HepG2 (cell line): Measurements from ENCODE around the gene POMT2. TPM values are rescaled to one million over a fixed set of nuclear protein-coding genes. Genes with fewer than 3 reads are reported as not detected.

Experiments
- ATAC-seq: fragments of 200-7000 bp; cut with Tn5 transposase; 3 replicates; pipeline ENCODE4 v1.9.1; 2020; ENCODE audit warnings: mild to moderate bottlenecking, moderate library complexity
- BruUV-seq: library from RNA; stranded (reverse); fragments of 400-500 nt; replicated peaks from 2 replicates; lab custom pipeline; 2021; lab: Mats Ljungman, UMichigan
- CTCF ChIA-PET: fragments of 300-600 bp; formaldehyde crosslinking; extraction: SDS; loops from one replicate; lab custom pipeline; 2021; ENCODE audit warnings: low total read pairs, inconsistent platforms, low intra/inter-chr PET ratio; lab: Yijun Ruan, JAX
- POLR2A ChIA-PET: fragments of 350-600 bp; sonication (Branson Sonifier 250); formaldehyde crosslinking; loops from one replicate; lab custom pipeline; 2020; ENCODE audit warnings: antibody characterized with exemption, inconsistent platforms; lab: Yijun Ruan, JAX
- DNase-seq: peaks from one replicate; pipeline ENCODE4 v3.0.0-alpha.2; 2015; ENCODE audit warnings: low spot score
- FAIRE-seq: peaks from 3 replicates; lab custom pipeline; 2011; peaks lifted over from hg19 to GRCh38; lab: Jason Lieb, UNC
- H2AFZ ChIP-seq: one replicate; pipeline ENCODE4 v1.6.1; 2011; ENCODE audit warnings: low read length, inconsistent platforms
- H3K27ac ChIP-seq: fragments of 300-600 bp; 3 replicates; pipeline ENCODE4 v1.8.0; 2011; ENCODE audit warnings: mixed run types, mild to moderate bottlenecking, mixed read lengths, low read length, inconsistent platforms; ENCODE audit not compliant: insufficient read depth; ENCODE audit errors: extremely low read length
- H3K27me3 ChIP-seq, 2 experiments: fragments of 200-600 bp in 1 of 2; 2 replicates in 1 of 2; 3 replicates in 1 of 2; pipeline versions ENCODE4 v1.6.0 to v1.8.0; 2011; ENCODE audit warnings: low read length in 2 of 2, mild to moderate bottlenecking in 2 of 2, moderate library complexity in 2 of 2, inconsistent platforms in 1 of 2; ENCODE audit not compliant: insufficient read depth in 2 of 2, control insufficient read depth in 1 of 2
- H3K36me3 ChIP-seq, 2 experiments: fragments of 200-600 bp in 1 of 2; replicated peaks in 1 of 2; 2 replicates in 1 of 2; 3 replicates in 1 of 2; pipeline versions ENCODE4 v1.5.1 to v1.8.0; 2011; ENCODE audit warnings: low read length in 2 of 2, inconsistent platforms in 1 of 2; ENCODE audit not compliant: insufficient read depth in 2 of 2, control insufficient read depth in 1 of 2
- H3K4me1 ChIP-seq: 2 replicates; pipeline ENCODE4 v1.5.1; 2012; ENCODE audit warnings: low read length, inconsistent platforms; ENCODE audit not compliant: insufficient read depth
- H3K4me2 ChIP-seq: 2 replicates; pipeline ENCODE4 v1.6.0; 2011; ENCODE audit warnings: low read depth, low read length, inconsistent platforms
- H3K4me3 ChIP-seq, 3 experiments: fragments of 200-600 bp in 1 of 3; sonication (generic), shearing (Covaris generic) in 1 of 3; replicated peaks in 1 of 3; 2 replicates each; pipeline ENCODE4 v1.5.1; 2011 to 2016; ENCODE audit warnings: low read length in 3 of 3, inconsistent platforms in 2 of 3, low read depth in 2 of 3, mild to moderate bottlenecking in 2 of 3, control low read depth in 1 of 3, mixed read lengths in 1 of 3; ENCODE audit not compliant: insufficient read depth in 1 of 3
- H3K79me2 ChIP-seq: one replicate; pipeline ENCODE4 v1.6.1; 2011; ENCODE audit warnings: low read length, inconsistent platforms; ENCODE audit not compliant: insufficient read depth
- H3K9ac ChIP-seq: 2 replicates; pipeline ENCODE4 v1.6.0; 2011; ENCODE audit warnings: mild to moderate bottlenecking, low read depth, low read length, inconsistent platforms; ENCODE audit not compliant: insufficient read depth
- H3K9me3 ChIP-seq: 2 replicates; pipeline ENCODE4 v1.5.1; 2012; ENCODE audit warnings: mild to moderate bottlenecking, low read length
- H4K20me1 ChIP-seq: 2 replicates; pipeline ENCODE4 v1.6.0; 2011; ENCODE audit warnings: inconsistent platforms, mild to moderate bottlenecking, low read length, moderate library complexity; ENCODE audit not compliant: insufficient read depth
- CEBPB ChIP-seq: IDR thresholded peaks from 2 replicates; pipeline ENCODE4 v1.6.1; 2011; ENCODE audit warnings: low read depth, low read length, improper control_type of control experiment, borderline replicate concordance
- GATAD2A ChIP-seq: IDR thresholded peaks from 2 replicates; pipeline ENCODE4 v1.6.1; 2016
- MLLT10 ChIP-seq: sonication (generic); formaldehyde crosslinking; IDR thresholded peaks from 2 replicates; pipeline ENCODE4 v1.4.0; 2020; ENCODE audit warnings: missing genetic modification reagents
- NCOR1 ChIP-seq: fragments of 200-600 bp; sonication (generic); IDR thresholded peaks from 2 replicates; pipeline ENCODE4 v1.7.0; 2017; ENCODE audit warnings: antibody characterized with exemption, low read length, borderline replicate concordance
- TFE3 ChIP-seq: IDR thresholded peaks from 2 replicates; pipeline ENCODE4 v1.6.1; 2016
- THRA ChIP-seq: sonication (generic); formaldehyde crosslinking; IDR thresholded peaks from 2 replicates; pipeline ENCODE4 v1.4.0; 2020; ENCODE audit warnings: missing genetic modification reagents, borderline replicate concordance
- ZFP82 ChIP-seq: sonication (generic); formaldehyde crosslinking; IDR thresholded peaks from 2 replicates; pipeline ENCODE4 v1.5.1; 2020; ENCODE audit warnings: mild to moderate bottlenecking, missing genetic modification reagents, borderline replicate concordance
- ZNF646 ChIP-seq: sonication (generic); formaldehyde crosslinking; IDR thresholded peaks from 2 replicates; pipeline ENCODE4 v1.9.0; 2021; ENCODE audit warnings: mild to moderate bottlenecking, missing genetic modification reagents
- ZNF761 ChIP-seq: sonication (generic); formaldehyde crosslinking; conservative IDR thresholded peaks from 2 replicates; pipeline ENCODE4 v1.4.0; 2020; ENCODE audit warnings: mild to moderate bottlenecking, missing genetic modification reagents
- WGBS: methylation state at CpG from one replicate; pipeline ENCODE4 v1.1.6; 2017; ENCODE audit warnings: low lambda C conversion rate; 5-methylcytosine and 5-hydroxymethylcytosine counted together
- in situ Hi-C: cut with HindIII; loops from 2 replicates; pipeline ENCODE4 v1.10.0; 2017; ENCODE audit warnings: low pct_unique_long_range_greater_than_20kb; ENCODE audit not compliant: extremely low pct_ligation_motif_present
- intact Hi-C: fragments of 100-400 bp; cut with micrococcal nuclease; formaldehyde crosslinking; loops from one replicate; pipeline ENCODE4 v1.10.0; 2022; ENCODE audit not compliant: unreplicated experiment
- polyA plus RNA-seq, 8 experiments: library from polyadenylated mRNA; depleted of rRNA in 3 of 8; stranded (reverse) in 7 of 8; unstranded in 1 of 8; fragments of >200 nt; fragmentation: Illumina TruSeq in 4 of 8; extraction: Trizol in 4 of 8; gene quantifications; 2 replicates each; pipeline versions ENCODE4 v1.2.1 to v1.2.3, GENCODE V29; 2011 to 2016; ENCODE audit warnings: low read depth in 4 of 8, missing spikeins in 1 of 8, mixed read lengths in 1 of 8; ENCODE audit not compliant: insufficient read depth in 1 of 8
- total RNA-seq, 5 experiments: library from RNA; depleted of rRNA; stranded (reverse); fragments of >200 nt; fragmentation: Illumina TruSeq; extraction: Trizol; gene quantifications; 2 replicates each; pipeline ENCODE4 v1.2.3, GENCODE V29; 2016; ENCODE audit warnings: low read depth in 1 of 5

The POMT2 gene
- total and polyA plus RNA-seq, 2 of the 13 experiments (the other 11 are each of a cell fraction or from before 2014, with no cell fraction given) = 15.3 to 15.9 TPM

GRCh38 chr14:77311217-77311616 lies 9.5 kb downstream of the POMT2 start:
- BruUV-seq = no TSS peak
- Histone ChIP-seq H4K20me1 (no peaks in the 10 kb centered on the region), H3K27ac (no peak overlapping the region), H3K36me3 (peaks cover 0 to 3% of the 10 kb centered on the region in 2 experiments; a peak in 3 of 5 replicates), H3K4me3 (no peak overlapping the region), H3K9me3 (no peaks in the 10 kb centered on the region), H3K27me3 (no peaks in the 10 kb centered on the region), H2AFZ (no peak overlapping the region), H3K79me2 (peaks cover 15% of the 10 kb centered on the region), H3K4me1 (peaks cover 53% of the 10 kb centered on the region), H3K9ac (no peak overlapping the region), H3K4me2 (no peak overlapping the region)
- TF ChIP-seq CEBPB = peak; percentile 67
- TF ChIP-seq ZNF761 = no peak
- TF ChIP-seq NCOR1 = no peak
- ChIA-PET CTCF (no interaction called here), POLR2A (interaction anchor here (1.2 kb wide), 1 partner anchor 10 kb away, joined by 3 read pairs; the partner anchor contains the start of genes GSTZ1 and POMT2)
- no peak for ATAC-seq
- FAIRE-seq = no peak
- DNase-seq = no peak
- in situ Hi-C loops (no loop called here), intact Hi-C loops (loop anchor here (5.0 kb wide), 1 partner anchor 159 kb away; no protein-coding TSS in a partner anchor)
- WGBS = 96% methylated on average over 2 of the region's 2 CpGs

GRCh38 chr14:77310026-77310425 lies 10.7 kb downstream of the POMT2 start:
- CTCF ChIA-PET = no interaction called here
- Histone ChIP-seq H3K9ac (no peak overlapping the region), H3K36me3 (peaks cover 4 to 9% of the 10 kb centered on the region in 2 experiments), H2AFZ (no peak overlapping the region), H3K9me3 (no peaks in the 10 kb centered on the region), H3K27ac (no peak overlapping the region), H3K4me1 (peaks cover 50% of the 10 kb centered on the region), H3K79me2 (peaks cover 5% of the 10 kb centered on the region), H3K4me2 (no peak overlapping the region), H4K20me1 (no peaks in the 10 kb centered on the region), H3K4me3 (no peak overlapping the region), H3K27me3 (no peaks in the 10 kb centered on the region)
- FAIRE-seq (no peak), ATAC-seq (no peak), DNase-seq (no peak)
- BruUV-seq = no TSS peak
- POLR2A ChIA-PET = interaction anchor here (1.2 kb wide), 1 partner anchor 11 kb away, joined by 3 read pairs; the partner anchor contains the start of genes GSTZ1 and POMT2
- intact Hi-C loops = loop anchor here (5.0 kb wide), 1 partner anchor 158 kb away; no protein-coding TSS in a partner anchor
- in situ Hi-C loops = no loop called here
- WGBS = 94% methylated on average over 4 of the region's 4 CpGs
- no peak for TF ChIP-seq GATAD2A
- no peak for TF ChIP-seq THRA (CRISPR knock-in tag)
- no peak for TF ChIP-seq MLLT10 (CRISPR knock-in tag)
- no peak for TF ChIP-seq TFE3 (CRISPR knock-in tag)
- no peak for TF ChIP-seq ZFP82 (CRISPR knock-in tag)
- TF ChIP-seq ZNF646 (CRISPR knock-in tag) = no peak
